Measurements from ENCODE around the gene RAB31. TPM values are rescaled to one million over a fixed set of nuclear protein-coding genes. Genes with fewer than 3 reads are reported as not detected.

The RAB31 gene
- total and polyA plus RNA-seq, 2 experiments from 2014 or later = 26.0 to 81.8 TPM

DNA sequence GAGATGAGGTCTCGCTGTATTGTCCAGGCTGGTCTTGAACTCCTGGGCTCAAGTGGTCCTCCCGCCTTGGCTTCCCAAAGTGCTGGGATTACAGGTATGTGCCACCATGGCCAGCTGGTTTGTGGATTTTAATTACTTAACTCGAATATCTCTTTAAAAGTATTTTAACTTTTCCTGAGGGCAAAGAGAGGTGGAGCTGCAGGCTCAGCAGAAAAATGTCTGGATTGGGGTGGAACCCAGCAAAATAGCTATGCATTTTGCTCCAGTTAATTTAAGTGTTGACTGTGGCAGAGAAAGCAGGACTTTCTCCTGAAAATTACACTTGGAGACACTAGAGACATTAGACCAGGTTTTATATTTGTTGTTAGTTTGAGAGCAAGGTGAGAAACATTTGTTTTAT lies 142.2 kb downstream of the RAB31 start:
- TF ChIP-seq, protein P1, sequence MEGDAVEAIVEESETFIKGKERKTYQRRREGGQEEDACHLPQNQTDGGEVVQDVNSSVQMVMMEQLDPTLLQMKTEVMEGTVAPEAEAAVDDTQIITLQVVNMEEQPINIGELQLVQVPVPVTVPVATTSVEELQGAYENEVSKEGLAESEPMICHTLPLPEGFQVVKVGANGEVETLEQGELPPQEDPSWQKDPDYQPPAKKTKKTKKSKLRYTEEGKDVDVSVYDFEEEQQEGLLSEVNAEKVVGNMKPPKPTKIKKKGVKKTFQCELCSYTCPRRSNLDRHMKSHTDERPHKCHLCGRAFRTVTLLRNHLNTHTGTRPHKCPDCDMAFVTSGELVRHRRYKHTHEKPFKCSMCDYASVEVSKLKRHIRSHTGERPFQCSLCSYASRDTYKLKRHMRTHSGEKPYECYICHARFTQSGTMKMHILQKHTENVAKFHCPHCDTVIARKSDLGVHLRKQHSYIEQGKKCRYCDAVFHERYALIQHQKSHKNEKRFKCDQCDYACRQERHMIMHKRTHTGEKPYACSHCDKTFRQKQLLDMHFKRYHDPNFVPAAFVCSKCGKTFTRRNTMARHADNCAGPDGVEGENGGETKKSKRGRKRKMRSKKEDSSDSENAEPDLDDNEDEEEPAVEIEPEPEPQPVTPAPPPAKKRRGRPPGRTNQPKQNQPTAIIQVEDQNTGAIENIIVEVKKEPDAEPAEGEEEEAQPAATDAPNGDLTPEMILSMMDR (IDR thresholded peaks at IDR 0.05; ENCODE audit: poor library complexity) = no peak
- no peak for TF ChIP-seq EZH2phosphoT487 (IDR thresholded peaks at IDR 0.05; ENCODE audit: low read depth, severe bottlenecking, unreplicated experiment)
- TF ChIP-seq EZH2 (IDR thresholded peaks at IDR 0.05; ENCODE audit: borderline replicate concordance) = no peak
- H3K9me3 ChIP-seq (ENCODE audit: low read depth) = peaks cover 6% of the 10 kb centered on the region
- H3K27me3 ChIP-seq = no peaks in the 10 kb centered on the region
- H3K4me1 ChIP-seq (ENCODE audit: insufficient read depth) = peaks cover 3% of the 10 kb centered on the region
- no peaks in the 10 kb centered on the region for H3K36me3 ChIP-seq (replicated peaks; ENCODE audit: insufficient read depth, low read depth)
- H3K9me2 ChIP-seq (replicated peaks; ENCODE audit: insufficient read depth) = no peaks in the 10 kb centered on the region
- no peaks in the 10 kb centered on the region for H4K20me1 ChIP-seq (ENCODE audit: insufficient read depth, poor library complexity, severe bottlenecking)
- H3K79me2 ChIP-seq = no peaks in the 10 kb centered on the region
- no peak overlapping the region for H3K4me3 ChIP-seq
- DNase-seq (ENCODE audit: low spot score) = no peak
- no peak overlapping the region for H2AFZ ChIP-seq
- 85% methylated on average over 3 of the region's 3 CpGs for WGBS (ENCODE audit: low lambda C conversion rate, missing lambda C conversion rate)
- no peak overlapping the region for H3K27ac ChIP-seq
- H3K4me2 ChIP-seq = no peak overlapping the region

DNA sequence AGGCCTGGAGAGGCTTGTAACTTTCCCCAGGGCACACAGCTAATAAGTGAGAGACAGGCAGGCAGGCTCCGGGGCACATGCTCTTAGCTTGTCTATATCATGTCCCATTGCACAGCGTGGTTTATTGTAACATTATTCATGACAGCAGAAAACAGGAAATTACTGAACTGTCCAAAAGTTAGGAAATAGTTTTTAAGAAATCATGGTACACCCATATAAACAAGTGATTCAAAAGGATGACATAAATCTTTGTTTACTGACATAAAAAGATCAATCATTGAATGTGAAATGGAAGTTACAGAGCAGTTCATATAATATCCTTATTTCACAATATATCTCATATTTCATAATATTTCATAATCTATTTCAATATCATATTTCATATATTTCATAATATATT lies 143.4 kb downstream of the RAB31 start:
- DNase-seq (ENCODE audit: low spot score) = no peak
- H3K36me3 ChIP-seq (replicated peaks; ENCODE audit: insufficient read depth, low read depth) = no peaks in the 10 kb centered on the region
- H3K9me3 ChIP-seq (ENCODE audit: low read depth) = peaks cover 6% of the 10 kb centered on the region
- no peak overlapping the region for H2AFZ ChIP-seq
- H3K79me2 ChIP-seq = no peaks in the 10 kb centered on the region
- no peaks in the 10 kb centered on the region for H3K9me2 ChIP-seq (replicated peaks; ENCODE audit: insufficient read depth)
- no peak overlapping the region for H3K4me2 ChIP-seq
- H4K20me1 ChIP-seq (ENCODE audit: insufficient read depth, poor library complexity, severe bottlenecking) = no peaks in the 10 kb centered on the region
- WGBS (ENCODE audit: low lambda C conversion rate, missing lambda C conversion rate) = 95% methylated on average over 2 of the region's 2 CpGs
- no peak overlapping the region for H3K4me3 ChIP-seq
- peaks cover 3% of the 10 kb centered on the region for H3K4me1 ChIP-seq (ENCODE audit: insufficient read depth)
- H3K27ac ChIP-seq = no peak overlapping the region
- TF ChIP-seq, protein P1 (IDR thresholded peaks at IDR 0.05; ENCODE audit: poor library complexity) = no peak
- TF ChIP-seq EZH2 (IDR thresholded peaks at IDR 0.05; ENCODE audit: borderline replicate concordance) (no peak), EZH2phosphoT487 (IDR thresholded peaks at IDR 0.05; ENCODE audit: low read depth, severe bottlenecking, unreplicated experiment) (no peak)
- no peaks in the 10 kb centered on the region for H3K27me3 ChIP-seq

- H3K4me2 ChIP-seq = no peak overlapping the region
- no peak for DNase-seq (ENCODE audit: low spot score)
- H3K9me2 ChIP-seq (replicated peaks; ENCODE audit: insufficient read depth) = no peaks in the 10 kb centered on the region
- peaks cover 3% of the 10 kb centered on the region for H3K4me1 ChIP-seq (ENCODE audit: insufficient read depth)
- H2AFZ ChIP-seq = no peak overlapping the region
- no peak overlapping the region for H3K4me3 ChIP-seq
- H3K27me3 ChIP-seq = no peaks in the 10 kb centered on the region
- no peak overlapping the region for H3K27ac ChIP-seq
- no peaks in the 10 kb centered on the region for H3K79me2 ChIP-seq
- H3K9me3 ChIP-seq (ENCODE audit: low read depth) = peaks cover 6% of the 10 kb centered on the region
- TF ChIP-seq EZH2phosphoT487 (IDR thresholded peaks at IDR 0.05; ENCODE audit: low read depth, severe bottlenecking, unreplicated experiment) (no peak), EZH2 (IDR thresholded peaks at IDR 0.05; ENCODE audit: borderline replicate concordance) (no peak)
- TF ChIP-seq, protein P1 (IDR thresholded peaks at IDR 0.05; ENCODE audit: poor library complexity) = no peak
- H3K36me3 ChIP-seq (replicated peaks; ENCODE audit: insufficient read depth, low read depth) = no peaks in the 10 kb centered on the region
- 94% methylated on average over 5 of the region's 5 CpGs for WGBS (ENCODE audit: low lambda C conversion rate, missing lambda C conversion rate)
- H4K20me1 ChIP-seq (ENCODE audit: insufficient read depth, poor library complexity, severe bottlenecking) = no peaks in the 10 kb centered on the region
Observed at GRCh38 chr18:9852266-9853081, 144.4 kb downstream of the RAB31 start.
